Natural killer cell treated with Interleukin-12 subunit alpha and Interleukin-12 subunit beta and Interleukin-15 and Interleukin-18, amount 100 ng/mL, for 72 hours (primary cell): ENCODE data around the gene TUB. TPM values are rescaled to one million over a fixed set of nuclear protein-coding genes. Genes with fewer than 3 reads are reported as not detected.

Experiments used
- ATAC-seq, 2 donors: fragments of 150-1000 bp; cut with Tn5 transposase in 1 of 2; sonication (Bioruptor Pico), chemical (Tn5 transposase) in 1 of 2; 2 replicates each; pipeline ENCODE4 v1.10.0; 2021
- DNase-seq: peaks from one replicate; pipeline ENCODE4 v3.0.0; 2022; ENCODE audit warnings: low spot score
- H3K27ac Mint-ChIP-seq, 2 donors: 1 replicate in 1 of 2; 2 replicates in 1 of 2; pipeline ENCODE4 v1.8.0; 2022; ENCODE audit warnings: mixed read lengths in 2 of 2, mild to moderate bottlenecking in 1 of 2, moderate library complexity in 1 of 2
- H3K27me3 Mint-ChIP-seq, 2 donors: 1 replicate in 1 of 2; 2 replicates in 1 of 2; pipeline ENCODE4 v1.8.0; 2022; ENCODE audit warnings: mixed read lengths in 2 of 2
- H3K36me3 Mint-ChIP-seq: one replicate; pipeline ENCODE4 v1.8.0; 2022; ENCODE audit warnings: mixed read lengths
- H3K4me1 Mint-ChIP-seq, 2 donors: 1 replicate in 1 of 2; 2 replicates in 1 of 2; pipeline ENCODE4 v1.8.0; 2022; ENCODE audit warnings: low read depth in 2 of 2, mixed read lengths in 2 of 2, mild to moderate bottlenecking in 1 of 2
- H3K4me3 Mint-ChIP-seq: one replicate; pipeline ENCODE4 v1.8.0; 2022; ENCODE audit warnings: mixed read lengths
- H3K9me3 Mint-ChIP-seq: 2 replicates; pipeline ENCODE4 v1.8.0; 2022; ENCODE audit warnings: mixed read lengths
- total RNA-seq, 2 donors: library from RNA; stranded (reverse); gene quantifications; one replicate each; pipeline ENCODE4 v1.2.3, GENCODE V29; 2022

The TUB gene
- total RNA-seq, 2 donors from 2014 or later = not detected

DNA sequence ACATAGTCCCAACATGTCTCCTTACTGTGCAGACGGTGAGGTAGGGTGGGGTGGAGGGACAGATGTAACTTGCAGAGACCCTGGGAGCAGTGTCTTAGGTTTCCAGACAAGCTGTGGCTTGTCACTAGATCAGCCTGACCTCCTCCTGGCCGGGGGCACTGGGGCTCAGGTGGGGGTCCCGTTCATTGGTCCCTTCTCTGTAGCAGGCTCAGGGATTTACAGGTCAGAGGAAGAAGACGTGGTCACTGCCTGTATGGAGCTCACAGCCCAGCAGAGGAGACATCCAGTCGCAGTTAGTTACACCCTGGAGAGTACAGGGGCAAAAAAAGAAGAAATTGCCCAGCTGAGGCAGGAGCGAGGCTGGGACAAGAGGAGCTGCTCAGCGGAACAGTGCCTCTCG, 22.0 kb upstream of the TUB start:
- H3K9me3 Mint-ChIP-seq = no peaks in the 10 kb centered on the region
- no peak overlapping the region for H3K27ac Mint-ChIP-seq
- DNase-seq (no peak), ATAC-seq (no peak)
- no peak overlapping the region for H3K4me3 Mint-ChIP-seq
- H3K27me3 Mint-ChIP-seq = peaks cover 3 to 7% of the 10 kb centered on the region in 2 donors
- no peaks in the 10 kb centered on the region for H3K36me3 Mint-ChIP-seq
- no peaks in the 10 kb centered on the region for H3K4me1 Mint-ChIP-seq

GRCh38 chr11:8059571-8060011, 21.4 kb upstream of the TUB start:
- Mint-ChIP-seq H3K36me3 (no peaks in the 10 kb centered on the region), H3K27me3 (peaks cover 3 to 4% of the 10 kb centered on the region in 2 donors), H3K4me1 (no peaks in the 10 kb centered on the region), H3K27ac (no peak overlapping the region), H3K4me3 (no peak overlapping the region), H3K9me3 (no peaks in the 10 kb centered on the region)
- no peak for ATAC-seq
- DNase-seq = no peak

DNA sequence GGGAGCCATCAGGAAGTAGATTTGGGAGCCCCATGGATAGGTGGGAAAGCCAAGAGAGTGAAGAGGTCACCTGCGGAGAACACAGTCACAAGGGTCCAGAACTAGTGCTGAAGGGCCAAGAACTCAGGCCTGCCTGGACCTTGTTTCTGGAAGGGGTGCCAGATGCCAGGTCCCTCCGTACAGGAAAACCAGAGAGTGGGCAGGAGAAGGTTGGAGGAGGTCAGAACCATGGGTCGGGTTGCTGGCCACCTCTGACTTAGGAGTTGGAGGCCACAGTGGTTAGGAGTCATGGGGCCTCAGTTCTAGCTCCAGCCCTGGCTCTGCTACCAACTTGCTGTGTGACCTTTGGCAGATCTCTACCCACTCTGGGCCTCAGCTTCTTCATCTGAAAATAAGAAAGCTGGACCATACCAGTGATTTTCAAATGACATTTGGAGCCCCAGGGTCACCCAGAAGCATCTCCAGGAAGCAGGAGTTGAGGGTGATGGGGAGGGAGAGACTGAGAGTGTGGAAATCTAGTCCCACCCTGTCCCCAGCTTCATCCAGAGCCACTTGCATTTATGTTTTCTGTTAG, 20.8 kb upstream of the TUB start:
- DNase-seq (no peak), ATAC-seq (no peak)
- Mint-ChIP-seq H3K4me3 (no peak overlapping the region), H3K27ac (no peak overlapping the region), H3K9me3 (no peaks in the 10 kb centered on the region), H3K4me1 (no peaks in the 10 kb centered on the region), H3K36me3 (no peaks in the 10 kb centered on the region), H3K27me3 (no peaks in the 10 kb centered on the region)

DNA sequence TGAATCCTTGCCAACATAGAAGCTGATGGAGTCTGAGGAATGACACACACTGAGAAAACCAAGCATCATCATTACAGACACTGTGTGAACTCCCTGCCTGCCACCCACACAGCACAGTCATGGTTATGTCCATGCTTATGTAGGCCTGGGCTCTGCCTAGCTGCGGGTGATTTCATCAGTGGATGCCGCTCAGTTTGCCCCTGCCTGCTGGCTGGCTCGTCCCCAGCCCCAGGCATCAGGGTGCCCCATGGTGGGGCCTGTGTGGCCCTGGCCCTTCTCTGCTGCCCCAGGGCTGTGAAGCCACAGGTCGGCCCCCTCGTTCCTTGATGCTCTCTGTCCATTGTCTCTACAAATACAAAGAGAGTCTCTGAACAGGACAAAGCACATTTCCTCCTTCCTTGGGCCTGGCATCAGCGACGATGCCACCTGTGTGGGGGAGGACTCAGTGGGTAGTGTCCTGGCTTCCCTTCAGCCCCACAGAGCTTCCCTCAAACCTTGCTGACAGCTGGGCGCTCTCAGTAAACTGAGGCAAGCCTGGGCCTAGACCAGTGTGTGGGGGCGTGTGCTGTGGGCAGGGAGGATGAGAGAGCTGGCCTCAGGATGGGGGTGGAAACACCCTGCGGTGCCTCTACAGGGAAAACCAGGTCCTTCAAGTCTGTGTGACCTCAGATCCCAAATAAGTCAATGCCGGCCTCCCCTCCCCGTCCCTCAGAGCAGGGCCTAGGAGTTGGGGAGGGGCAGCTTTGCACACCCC, 20.0 kb upstream of the TUB start:
- Mint-ChIP-seq H3K9me3 (no peaks in the 10 kb centered on the region), H3K4me3 (no peak overlapping the region), H3K4me1 (no peaks in the 10 kb centered on the region), H3K27me3 (no peaks in the 10 kb centered on the region), H3K36me3 (no peaks in the 10 kb centered on the region), H3K27ac (no peak overlapping the region)
- DNase-seq (no peak), ATAC-seq (no peak)

DNA sequence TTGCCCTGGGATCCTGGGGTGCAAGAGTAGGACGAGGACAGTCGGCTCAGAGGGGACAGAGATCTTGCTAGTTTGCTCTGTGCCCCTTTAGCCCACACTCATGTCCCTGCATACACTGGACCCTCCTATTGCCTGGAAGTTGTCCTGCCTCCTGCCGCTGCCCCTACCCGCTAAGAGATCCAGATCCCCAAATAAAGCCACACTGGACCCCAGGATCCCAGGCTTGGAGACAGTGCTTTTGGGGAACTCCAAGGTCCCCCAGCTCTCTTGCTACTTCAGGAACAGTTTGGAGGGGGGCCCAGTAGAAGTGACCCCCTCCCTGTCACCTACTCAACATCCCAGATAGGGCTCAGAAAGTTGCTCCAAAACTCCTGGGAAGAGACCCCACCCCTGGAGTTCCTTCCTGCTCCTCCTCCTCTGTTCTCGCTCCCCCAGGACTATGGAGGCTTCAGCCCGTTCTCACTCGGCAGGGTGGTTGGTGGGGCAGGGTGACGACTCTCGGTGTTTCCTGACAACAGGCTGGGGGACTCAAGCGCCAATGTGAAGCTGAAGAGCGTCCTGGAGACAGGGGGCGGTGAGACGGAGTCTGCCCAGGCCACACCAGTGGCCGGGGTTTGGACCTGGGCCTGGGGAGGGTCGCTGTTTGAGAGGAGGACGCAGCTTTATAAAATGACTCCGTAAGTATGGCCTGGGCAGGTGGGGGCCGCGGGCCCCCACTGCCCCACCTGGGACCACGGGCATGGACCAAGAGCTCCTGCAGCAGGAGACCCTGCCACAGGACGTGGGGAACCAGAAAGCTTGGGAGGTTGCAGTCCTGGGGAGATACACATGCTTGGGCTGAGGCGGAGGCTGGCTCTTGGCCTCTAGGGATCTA, 19.2 kb upstream of the TUB start:
- DNase-seq = no peak
- no peak overlapping the region for H3K4me3 Mint-ChIP-seq
- peaks cover 0 to 2% of the 10 kb centered on the region in 2 donors for H3K27me3 Mint-ChIP-seq
- ATAC-seq = no peak
- H3K9me3 Mint-ChIP-seq = no peaks in the 10 kb centered on the region
- H3K4me1 Mint-ChIP-seq = no peaks in the 10 kb centered on the region
- no peaks in the 10 kb centered on the region for H3K36me3 Mint-ChIP-seq
- no peak overlapping the region for H3K27ac Mint-ChIP-seq

GRCh38 chr11:8062781-8063257, 18.2 kb upstream of the TUB start:
- no peak for DNase-seq
- no peak overlapping the region for H3K4me3 Mint-ChIP-seq
- no peak for ATAC-seq
- H3K27ac Mint-ChIP-seq = no peak overlapping the region
- no peaks in the 10 kb centered on the region for H3K9me3 Mint-ChIP-seq
- no peaks in the 10 kb centered on the region for H3K36me3 Mint-ChIP-seq
- peaks cover 4 to 6% of the 10 kb centered on the region in 2 donors for H3K27me3 Mint-ChIP-seq
- no peaks in the 10 kb centered on the region for H3K4me1 Mint-ChIP-seq

- Mint-ChIP-seq H3K4me3 (no peak overlapping the region), H3K27me3 (peaks cover 8 to 10% of the 10 kb centered on the region in 2 donors), H3K36me3 (no peaks in the 10 kb centered on the region), H3K27ac (no peak overlapping the region), H3K9me3 (no peaks in the 10 kb centered on the region), H3K4me1 (no peaks in the 10 kb centered on the region)
- ATAC-seq = no peak
- DNase-seq = no peak
Observed at GRCh38 chr11:8063324-8063723, 17.7 kb upstream of the TUB start.

GRCh38 chr11:8065031-8065430, 16.0 kb upstream of the TUB start:
- ATAC-seq = no peak
- Mint-ChIP-seq H3K4me1 (no peaks in the 10 kb centered on the region), H3K9me3 (no peaks in the 10 kb centered on the region), H3K27ac (no peak overlapping the region), H3K27me3 (peaks cover 16 to 25% of the 10 kb centered on the region in 2 donors), H3K4me3 (no peak overlapping the region), H3K36me3 (no peaks in the 10 kb centered on the region)
- DNase-seq = no peak

DNA sequence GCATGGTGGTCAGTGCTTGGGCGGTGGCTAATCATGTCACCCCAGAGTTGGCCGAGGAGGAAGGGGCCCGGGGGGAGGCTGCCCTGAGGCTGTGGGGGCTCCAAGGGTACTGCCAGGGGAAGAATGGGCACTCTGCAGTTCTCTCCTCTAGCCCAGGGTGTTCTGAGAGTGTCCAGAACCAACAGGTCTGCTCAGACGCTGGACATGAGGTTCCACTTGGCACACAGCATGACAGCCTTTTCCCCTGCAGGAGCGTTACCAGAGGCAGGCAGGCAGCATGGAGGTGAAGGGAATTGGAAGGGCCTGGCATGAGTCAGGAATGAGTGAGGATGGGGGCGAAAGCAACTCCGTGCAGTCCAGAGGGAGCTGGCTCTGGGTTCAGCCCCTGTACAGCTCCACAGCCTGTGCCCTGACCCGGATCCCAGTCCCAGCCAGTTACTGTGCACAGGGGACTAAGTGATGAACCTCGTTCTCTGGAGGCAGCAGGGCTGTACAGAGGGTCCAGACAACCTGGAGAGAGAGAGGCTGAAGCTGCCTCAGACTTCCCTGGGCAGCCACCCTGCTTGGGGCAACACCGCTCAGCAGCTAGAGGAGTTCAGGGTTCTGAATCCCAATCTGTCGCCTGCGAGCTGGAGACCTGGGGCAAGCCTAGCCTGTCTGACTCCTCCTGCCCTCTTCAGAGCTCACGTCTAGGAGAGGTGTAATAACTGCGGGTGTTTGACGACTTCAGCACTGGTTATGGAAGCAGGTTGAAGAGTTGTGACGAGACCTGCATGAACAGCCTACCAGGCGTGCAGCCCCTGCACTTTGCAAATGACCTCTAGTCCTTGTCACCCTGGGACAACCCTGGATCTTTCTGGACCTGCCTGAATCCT, 14.7 kb upstream of the TUB start:
- peak in 1 of 2 donors; percentile 28 for ATAC-seq
- no peaks in the 10 kb centered on the region for H3K4me1 Mint-ChIP-seq
- DNase-seq = no peak
- H3K4me3 Mint-ChIP-seq = no peak overlapping the region
- H3K9me3 Mint-ChIP-seq = no peaks in the 10 kb centered on the region
- H3K27ac Mint-ChIP-seq = no peak overlapping the region
- H3K27me3 Mint-ChIP-seq = peaks cover 16 to 27% of the 10 kb centered on the region in 2 donors
- H3K36me3 Mint-ChIP-seq = no peaks in the 10 kb centered on the region

DNA sequence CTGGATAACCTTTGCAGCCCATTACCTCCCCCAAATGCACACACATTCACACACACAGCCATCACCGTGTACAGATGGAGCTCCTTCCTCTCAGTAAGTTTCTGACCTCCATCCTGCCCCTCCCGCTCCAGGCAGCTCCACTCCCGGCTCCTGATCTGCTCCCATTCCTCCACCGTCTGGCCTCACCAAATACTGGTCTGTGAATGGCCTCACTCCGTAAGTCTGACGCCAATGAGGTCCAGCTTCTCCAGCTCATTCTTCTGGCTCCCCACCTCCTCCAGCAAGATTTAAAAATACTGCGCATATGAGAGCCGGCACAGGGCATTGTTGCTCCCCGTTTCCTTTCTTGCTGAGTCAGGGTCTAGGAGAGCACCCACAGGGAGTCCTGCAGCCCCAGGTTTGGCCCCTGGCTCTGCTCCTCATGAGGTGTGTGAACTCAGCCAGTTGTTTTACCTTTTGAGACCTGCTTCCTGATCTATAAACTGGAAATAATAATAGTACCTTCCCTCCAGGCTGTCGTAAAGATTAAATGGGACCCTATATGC, 14.0 kb upstream of the TUB start:
- Mint-ChIP-seq H3K4me3 (no peak overlapping the region), H3K9me3 (no peaks in the 10 kb centered on the region), H3K36me3 (no peaks in the 10 kb centered on the region), H3K4me1 (no peaks in the 10 kb centered on the region), H3K27me3 (peaks cover 19 to 31% of the 10 kb centered on the region in 2 donors), H3K27ac (no peak overlapping the region)
- ATAC-seq = no peak
- no peak for DNase-seq

- no peaks in the 10 kb centered on the region for H3K9me3 Mint-ChIP-seq
- no peak overlapping the region for H3K27ac Mint-ChIP-seq
- H3K4me1 Mint-ChIP-seq = no peaks in the 10 kb centered on the region
- ATAC-seq = no peak
- H3K4me3 Mint-ChIP-seq = no peak overlapping the region
- H3K36me3 Mint-ChIP-seq = no peaks in the 10 kb centered on the region
- peaks cover 19 to 31% of the 10 kb centered on the region in 2 donors for H3K27me3 Mint-ChIP-seq
- no peak for DNase-seq
Observed at GRCh38 chr11:8067567-8067928, 13.5 kb upstream of the TUB start.

- ATAC-seq = no peak
- no peak overlapping the region for H3K4me3 Mint-ChIP-seq
- H3K27ac Mint-ChIP-seq = no peak overlapping the region
- no peaks in the 10 kb centered on the region for H3K9me3 Mint-ChIP-seq
- peaks cover 19 to 31% of the 10 kb centered on the region in 2 donors for H3K27me3 Mint-ChIP-seq
- no peak for DNase-seq
- H3K4me1 Mint-ChIP-seq = no peaks in the 10 kb centered on the region
- H3K36me3 Mint-ChIP-seq = no peaks in the 10 kb centered on the region
Observed at GRCh38 chr11:8067929-8068575, 13.0 kb upstream of the TUB start.
